CD4-positive, alpha-beta T cell (primary cell): Measurements from ENCODE around the gene LPCAT1. TPM values are rescaled to one million over a fixed set of nuclear protein-coding genes. Genes with fewer than 3 reads are reported as not detected.

Experiments used
- ATAC-seq: fragments of 200-7000 bp; cut with Tn5 transposase; one replicate; pipeline ENCODE4 v1.10.0; 2022; ENCODE audit warnings: mild to moderate bottlenecking; ENCODE audit not compliant: poor library complexity
- CTCF ChIA-PET: fragments of 350-600 bp; sonication (Branson Sonifier 250); formaldehyde crosslinking; loops from one replicate; lab custom pipeline; 2021; ENCODE audit warnings: antibody characterized with exemption, inconsistent platforms; lab: Charles Lee
- POLR2A ChIA-PET: fragments of 350-600 bp; sonication (Branson Sonifier 250); formaldehyde crosslinking; loops from one replicate; lab custom pipeline; 2021; ENCODE audit warnings: antibody characterized with exemption, inconsistent platforms; lab: Charles Lee
- DNase-seq, 14 experiments: peaks; one replicate each; pipeline ENCODE4 v3.0.0-alpha.2; 2013 to 2020; ENCODE audit warnings: mixed read lengths in 2 of 14
- H3K27ac ChIP-seq, 2 donors: one replicate each; pipeline versions ENCODE4 v1.5.1 to v1.7.0; 2013; ENCODE audit warnings: low read length in 2 of 2, low read depth in 1 of 2, mild to moderate bottlenecking in 1 of 2
- H3K27me3 ChIP-seq, 2 experiments: 1 replicate in 1 of 2; 2 replicates in 1 of 2; pipeline versions ENCODE4 v1.6.1 to v1.7.0; 2013; ENCODE audit warnings: low read length in 2 of 2, control low read depth in 1 of 2, mild to moderate bottlenecking in 1 of 2, moderate library complexity in 1 of 2; ENCODE audit not compliant: insufficient read depth in 2 of 2, control insufficient read depth in 1 of 2
- H3K36me3 ChIP-seq: one replicate; pipeline ENCODE4 v1.6.1; 2013; ENCODE audit warnings: low read length, control low read depth; ENCODE audit not compliant: insufficient read depth
- H3K4me1 ChIP-seq: one replicate; pipeline ENCODE4 v1.6.1; 2013; ENCODE audit warnings: low read length, control low read depth; ENCODE audit not compliant: insufficient read depth
- H3K4me3 ChIP-seq: one replicate; pipeline ENCODE4 v1.5.1; 2013; ENCODE audit warnings: mild to moderate bottlenecking, low read length, moderate library complexity
- H3K9me3 ChIP-seq, 2 experiments: 1 replicate in 1 of 2; 2 replicates in 1 of 2; pipeline versions ENCODE4 v1.6.1 to v1.7.0; 2013; ENCODE audit warnings: low read length in 2 of 2, mild to moderate bottlenecking in 2 of 2, control low read depth in 1 of 2, moderate library complexity in 1 of 2; ENCODE audit not compliant: control insufficient read depth in 1 of 2, insufficient read depth in 1 of 2
- H3K27ac Mint-ChIP-seq: one replicate; pipeline ENCODE4 v1.8.0; 2020; ENCODE audit warnings: mixed read lengths
- H3K27me3 Mint-ChIP-seq: one replicate; pipeline ENCODE4 v1.8.0; 2021; ENCODE audit warnings: mixed read lengths
- H3K36me3 Mint-ChIP-seq: one replicate; pipeline ENCODE4 v1.8.0; 2021; ENCODE audit warnings: low read depth, mixed read lengths
- H3K4me1 Mint-ChIP-seq: one replicate; pipeline ENCODE4 v1.8.0; 2021; ENCODE audit warnings: low read depth, mixed read lengths
- H3K4me3 Mint-ChIP-seq: one replicate; pipeline ENCODE4 v1.8.0; 2020; ENCODE audit warnings: mild to moderate bottlenecking, mixed read lengths
- H3K9me3 Mint-ChIP-seq: one replicate; pipeline ENCODE4 v1.8.0; 2020; ENCODE audit warnings: mixed read lengths
- intact Hi-C, 2 experiments: fragments of 100-400 bp; cut with DNase I in 1 of 2; cut with micrococcal nuclease in 1 of 2; formaldehyde crosslinking; loops; one replicate each; pipeline versions ENCODE4 v1.15.1 to v1.9.0; 2023 to 2025; cut with DNase I, micrococcal nuclease
- microRNA-seq: library from miRNA; unstranded; fragments of <30 nt; microRNA quantifications from one replicate; pipeline ENCODE4 v1.2.0, GENCODE V29; 2021; ENCODE audit warnings: borderline microRNAs expressed, borderline replicate concordance
- total RNA-seq, 174 experiments: library from RNA in 2 of 174; stranded (reverse) in 2 of 174; gene quantifications; one replicate each; pipeline ENCODE4 v1.2.3 and lab custom pipeline; 2021 to 2026
- TF ChIP-seq, protein P1 (sequence below): fragments of 200-600 bp; IDR thresholded peaks from one replicate; pipeline ENCODE4 v1.8.0; 2022; ENCODE audit warnings: antibody characterized with exemption, mild to moderate bottlenecking

Gene LPCAT1
- total RNA-seq, 2 experiments from 2014 or later, result 20.4 to 21.2 TPM

DNA sequence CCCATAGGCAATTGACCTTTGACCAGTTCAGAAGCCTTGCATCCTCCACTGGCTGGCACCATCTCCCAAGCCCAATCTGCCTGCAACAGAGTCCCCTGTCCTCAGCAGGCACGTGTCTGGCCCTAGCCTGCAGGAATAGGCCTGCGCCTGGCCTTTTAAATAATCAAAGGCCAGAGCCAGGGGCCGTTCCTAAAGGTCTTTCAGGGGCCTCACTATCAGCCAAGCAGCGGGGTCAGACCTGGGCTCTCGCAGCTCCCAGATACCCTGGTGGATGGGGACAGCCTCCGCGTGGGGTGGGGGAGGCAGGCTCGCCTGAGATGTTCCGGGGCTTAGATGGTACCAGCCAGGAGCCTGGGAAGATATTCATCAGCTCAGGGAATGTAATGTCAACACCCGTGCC lies 111.1 kb downstream of the LPCAT1 start:
- TF ChIP-seq, protein P1, sequence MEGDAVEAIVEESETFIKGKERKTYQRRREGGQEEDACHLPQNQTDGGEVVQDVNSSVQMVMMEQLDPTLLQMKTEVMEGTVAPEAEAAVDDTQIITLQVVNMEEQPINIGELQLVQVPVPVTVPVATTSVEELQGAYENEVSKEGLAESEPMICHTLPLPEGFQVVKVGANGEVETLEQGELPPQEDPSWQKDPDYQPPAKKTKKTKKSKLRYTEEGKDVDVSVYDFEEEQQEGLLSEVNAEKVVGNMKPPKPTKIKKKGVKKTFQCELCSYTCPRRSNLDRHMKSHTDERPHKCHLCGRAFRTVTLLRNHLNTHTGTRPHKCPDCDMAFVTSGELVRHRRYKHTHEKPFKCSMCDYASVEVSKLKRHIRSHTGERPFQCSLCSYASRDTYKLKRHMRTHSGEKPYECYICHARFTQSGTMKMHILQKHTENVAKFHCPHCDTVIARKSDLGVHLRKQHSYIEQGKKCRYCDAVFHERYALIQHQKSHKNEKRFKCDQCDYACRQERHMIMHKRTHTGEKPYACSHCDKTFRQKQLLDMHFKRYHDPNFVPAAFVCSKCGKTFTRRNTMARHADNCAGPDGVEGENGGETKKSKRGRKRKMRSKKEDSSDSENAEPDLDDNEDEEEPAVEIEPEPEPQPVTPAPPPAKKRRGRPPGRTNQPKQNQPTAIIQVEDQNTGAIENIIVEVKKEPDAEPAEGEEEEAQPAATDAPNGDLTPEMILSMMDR, result no peak
- Mint-ChIP-seq H3K4me3 (no peak overlapping the region), H3K9me3 (no peaks in the 10 kb centered on the region), H3K4me1 (no peaks in the 10 kb centered on the region), H3K36me3 (no peaks in the 10 kb centered on the region), H3K27me3 (peaks cover 20% of the 10 kb centered on the region), H3K27ac (no peak overlapping the region)
- H3K4me3 ChIP-seq, result no peak overlapping the region
- ChIA-PET CTCF (no interaction called here), POLR2A (no interaction called here)
- no peak for DNase-seq
- H3K4me1 ChIP-seq, result no peaks in the 10 kb centered on the region
- H3K27ac ChIP-seq, result no peak overlapping the region
- no peak for ATAC-seq
- peaks cover 0 to 30% of the 10 kb centered on the region in 2 experiments for H3K9me3 ChIP-seq
- H3K27me3 ChIP-seq, result peaks cover 8% of the 10 kb centered on the region in 2 experiments
- intact Hi-C loops, result loop anchor here in 1 of 2 experiments (10.0 kb wide), 1 partner anchor 218 kb away; no protein-coding TSS in a partner anchor
- H3K36me3 ChIP-seq, result no peaks in the 10 kb centered on the region

DNA sequence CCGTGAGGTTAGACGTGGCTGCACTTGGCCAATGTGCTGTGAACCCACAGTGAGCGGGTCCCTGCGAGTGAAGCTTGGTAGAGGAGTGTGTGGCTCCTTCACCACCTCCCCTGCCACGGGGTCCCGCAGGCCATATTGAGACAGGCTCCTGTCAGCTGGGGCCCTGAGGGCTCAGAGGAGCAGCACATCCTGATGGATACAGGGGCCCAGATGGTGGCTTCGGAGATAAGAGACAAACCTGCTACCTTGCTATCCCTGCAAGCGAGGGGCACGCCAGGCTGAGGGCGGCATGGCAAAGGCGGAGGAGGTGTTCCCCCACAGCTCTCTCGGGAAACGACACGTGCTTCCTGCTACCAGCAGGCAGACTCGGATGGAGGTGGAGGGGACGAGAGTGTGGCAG lies 111.6 kb downstream of the LPCAT1 start:
- H3K4me3 Mint-ChIP-seq, result no peak overlapping the region
- Histone ChIP-seq H3K27me3 (peaks cover 8% of the 10 kb centered on the region in 2 experiments), H3K27ac (no peak overlapping the region), H3K4me3 (no peak overlapping the region), H3K36me3 (no peaks in the 10 kb centered on the region), H3K9me3 (peaks cover 0 to 30% of the 10 kb centered on the region in 2 experiments), H3K4me1 (no peaks in the 10 kb centered on the region)
- DNase-seq (no peak), ATAC-seq (no peak)
- TF ChIP-seq, protein P1, result no peak
- H3K27me3 Mint-ChIP-seq, result peaks cover 24% of the 10 kb centered on the region
- ChIA-PET POLR2A (no interaction called here), CTCF (no interaction called here)
- intact Hi-C loops, result loop anchor here in 1 of 2 experiments (10.0 kb wide), 1 partner anchor 217 kb away; no protein-coding TSS in a partner anchor
- H3K27ac Mint-ChIP-seq, result no peak overlapping the region
- H3K36me3 Mint-ChIP-seq, result no peaks in the 10 kb centered on the region
- H3K4me1 Mint-ChIP-seq, result no peaks in the 10 kb centered on the region
- no peaks in the 10 kb centered on the region for H3K9me3 Mint-ChIP-seq

Small RNA genes lying within 50 kb of the gene (microRNA-seq; reads per million reads assigned to microRNA genes)
- not detected for gene MIR6075

Other genes with a start within 250 kb of the LPCAT1 start
- under 1 TPM; 0.55 to 0.84 TPM for gene TERT, start 228.9 kb downstream of the LPCAT1 start, total RNA-seq
- 10 to 100 TPM; 47.2 to 47.4 TPM for gene CLPTM1L, start 178.9 kb downstream of the LPCAT1 start, total RNA-seq
- gene SLC6A3, start 78.5 kb downstream of the LPCAT1 start, total RNA-seq, result under 1 TPM in 1 of 2 experiments, not detected in 1; 0.08 TPM